SK-N-SH treated with all-trans-retinoic acid at 6 μM for 48 hours (cell line): ENCODE results near the gene CAMK2A.

Experiments used
- ATAC-seq: fragments of 200-7000 bp; cut with Tn5 transposase; 3 replicates; pipeline ENCODE4 v1.9.1; 2020; ENCODE audit warnings: mild to moderate bottlenecking, moderate library complexity
- ARNTL ChIP-seq: fragments of 450-650 bp; formaldehyde crosslinking; IDR thresholded peaks from 2 replicates; pipeline ENCODE4 v1.5.0; 2020; ENCODE audit warnings: low read depth, mild to moderate bottlenecking, moderate library complexity, borderline replicate concordance
- BACH2 ChIP-seq: fragments of 250-450 bp; sonication (Bioruptor Pico); IDR thresholded peaks from 2 replicates; pipeline ENCODE4 v1.9.0; 2021; ENCODE audit warnings: mild to moderate bottlenecking, borderline replicate concordance
- CREB5 ChIP-seq: fragments of 250-450 bp; sonication (Bioruptor Pico); IDR thresholded peaks from 2 replicates; pipeline ENCODE4 v1.5.1; 2020; ENCODE audit warnings: low read depth, mild to moderate bottlenecking, moderate library complexity
- CSDC2 ChIP-seq: fragments of 250-450 bp; sonication (Bioruptor Pico); IDR thresholded peaks from 2 replicates; pipeline ENCODE4 v1.5.0; 2020; ENCODE audit warnings: mild to moderate bottlenecking, moderate library complexity
- ESRRG ChIP-seq: fragments of 250-450 bp; sonication (Bioruptor Pico); IDR thresholded peaks from 2 replicates; pipeline ENCODE4 v1.6.1; 2021; ENCODE audit warnings: mild to moderate bottlenecking
- GLIS3 ChIP-seq: fragments of 250-450 bp; sonication (Bioruptor Pico); IDR thresholded peaks from 2 replicates; pipeline ENCODE4 v1.5.0; 2020; ENCODE audit warnings: mild to moderate bottlenecking, moderate library complexity
- ISL1 ChIP-seq: fragments of 250-450 bp; sonication (Bioruptor Pico); IDR thresholded peaks from 2 replicates; pipeline ENCODE4 v2.1.2; 2022; ENCODE audit warnings: mild to moderate bottlenecking, moderate library complexity
- OSR1 ChIP-seq: fragments of 250-450 bp; sonication (Bioruptor Pico); IDR thresholded peaks from 2 replicates; pipeline ENCODE4 v1.8.0; 2022; ENCODE audit warnings: moderate library complexity, mild to moderate bottlenecking, inconsistent platforms
- PATZ1 ChIP-seq: fragments of 250-450 bp; sonication (Bioruptor Pico); IDR thresholded peaks from 2 replicates; pipeline ENCODE4 v1.8.0; 2020; ENCODE audit warnings: mild to moderate bottlenecking, moderate library complexity, borderline replicate concordance
- POU6F1 ChIP-seq: fragments of 250-450 bp; sonication (Bioruptor Pico); IDR thresholded peaks from 2 replicates; pipeline ENCODE4 v1.8.0; 2021; ENCODE audit warnings: low read depth, mild to moderate bottlenecking, moderate library complexity, borderline replicate concordance
- PPARA ChIP-seq: fragments of 250-450 bp; sonication (Bioruptor Pico); IDR thresholded peaks from 2 replicates; pipeline ENCODE4 v1.5.0; 2020; ENCODE audit warnings: mild to moderate bottlenecking, borderline replicate concordance
- RARB ChIP-seq: fragments of 250-450 bp; sonication (Bioruptor Pico); IDR thresholded peaks from 2 replicates; pipeline ENCODE4 v1.8.0; 2021; ENCODE audit warnings: mild to moderate bottlenecking, moderate library complexity
- SNAI2 ChIP-seq: fragments of 250-450 bp; sonication (Bioruptor Pico); IDR thresholded peaks from 2 replicates; pipeline ENCODE4 v1.5.0; 2020; ENCODE audit warnings: mild to moderate bottlenecking, moderate library complexity
- TOX ChIP-seq: fragments of 250-450 bp; sonication (Bioruptor Pico); IDR thresholded peaks from 2 replicates; pipeline ENCODE4 v1.8.0; 2021; ENCODE audit warnings: mild to moderate bottlenecking, moderate library complexity, borderline replicate concordance
- TSHZ2 ChIP-seq: fragments of 250-450 bp; sonication (Bioruptor Pico); IDR thresholded peaks from 2 replicates; pipeline ENCODE4 v1.5.0; 2020; ENCODE audit warnings: mild to moderate bottlenecking, moderate library complexity
- ZC3H10 ChIP-seq: fragments of 250-450 bp; sonication (Bioruptor Pico); IDR thresholded peaks from 2 replicates; pipeline ENCODE4 v1.5.1; 2021; ENCODE audit warnings: mild to moderate bottlenecking, moderate library complexity
- ZFP3 ChIP-seq: fragments of 250-450 bp; sonication (Bioruptor Pico); IDR thresholded peaks from 2 replicates; pipeline ENCODE4 v1.5.0; 2020; ENCODE audit warnings: mild to moderate bottlenecking, moderate library complexity
- ZFP30 ChIP-seq: fragments of 450-650 bp; formaldehyde crosslinking; IDR thresholded peaks from 2 replicates; pipeline ENCODE4 v1.5.0; 2022; ENCODE audit warnings: mild to moderate bottlenecking, moderate library complexity
- ZNF565 ChIP-seq: fragments of 450-650 bp; formaldehyde crosslinking; conservative IDR thresholded peaks from 2 replicates; pipeline ENCODE4 v1.5.0; 2020; ENCODE audit warnings: low read depth, mild to moderate bottlenecking, moderate library complexity
- ZNF70 ChIP-seq: fragments of 450-650 bp; formaldehyde crosslinking; IDR thresholded peaks from 2 replicates; pipeline ENCODE4 v1.5.0; 2020; ENCODE audit warnings: mild to moderate bottlenecking, moderate library complexity

Gene CAMK2A

GRCh38 chr5:150186897-150187296 is 102.7 kb downstream of the CAMK2A start:
- ATAC-seq = no peak
- TF ChIP-seq ZC3H10 (CRISPR knock-in tag) (no peak), PPARA (CRISPR knock-in tag) (no peak), ZFP30 (CRISPR knock-in tag) (no peak), OSR1 (CRISPR knock-in tag) (no peak), TSHZ2 (CRISPR knock-in tag) (no peak), CREB5 (no peak), PATZ1 (no peak), BACH2 (CRISPR knock-in tag) (no peak), ARNTL (no peak), GLIS3 (no peak), SNAI2 (CRISPR knock-in tag) (no peak), ZNF565 (CRISPR knock-in tag) (no peak), ISL1 (CRISPR knock-in tag) (no peak), CSDC2 (no peak), ZFP3 (CRISPR knock-in tag) (no peak), TOX (CRISPR knock-in tag) (no peak)

- ATAC-seq = no peak
- TF ChIP-seq ESRRG (CRISPR knock-in tag) = no peak
- TF ChIP-seq POU6F1 (CRISPR knock-in tag) = no peak
- no peak for TF ChIP-seq GLIS3
- no peak for TF ChIP-seq ZFP30 (CRISPR knock-in tag)
- TF ChIP-seq TSHZ2 (CRISPR knock-in tag) = no peak
- TF ChIP-seq TOX (CRISPR knock-in tag) = no peak
- no peak for TF ChIP-seq SNAI2 (CRISPR knock-in tag)
- TF ChIP-seq RARB = no peak
- TF ChIP-seq PATZ1 = no peak
- TF ChIP-seq PPARA (CRISPR knock-in tag) = no peak
- TF ChIP-seq CREB5 = no peak
- TF ChIP-seq ZNF70 (CRISPR knock-in tag) = no peak
- no peak for TF ChIP-seq ZFP3 (CRISPR knock-in tag)
- no peak for TF ChIP-seq ZNF565 (CRISPR knock-in tag)
- no peak for TF ChIP-seq ARNTL
- TF ChIP-seq BACH2 (CRISPR knock-in tag) = no peak
- TF ChIP-seq ZC3H10 (CRISPR knock-in tag) = no peak
Observed at GRCh38 chr5:150186137-150186536, 103.4 kb downstream of the CAMK2A start.
